GM23248 (cell line): ENCODE measurements around the gene SEC16A. TPM values are rescaled to one million over a fixed set of nuclear protein-coding genes. Genes with fewer than 3 reads are reported as not detected.

ENCODE experiments used
- DNase-seq: peaks from one replicate; pipeline ENCODE4 v3.0.0-alpha.2; 2015
- H2AFZ ChIP-seq: fragments of 200-600 bp; sonication (generic); 2 replicates; pipeline ENCODE4 v1.6.1; 2016; ENCODE audit warnings: antibody characterized with exemption
- H3F3A ChIP-seq: fragments of 200-600 bp; sonication (generic); 2 replicates; pipeline ENCODE4 v1.6.1; 2016; ENCODE audit warnings: mild to moderate bottlenecking, antibody characterized with exemption, mixed run types; ENCODE audit not compliant: insufficient read depth
- H3K27ac ChIP-seq: fragments of 200-600 bp; sonication (generic); 2 replicates; pipeline ENCODE4 v1.5.1; 2016; ENCODE audit warnings: mild to moderate bottlenecking
- H3K27me3 ChIP-seq: fragments of 200-600 bp; sonication (generic); replicated peaks from 2 replicates; pipeline ENCODE4 v1.6.1; 2016; ENCODE audit warnings: mild to moderate bottlenecking; ENCODE audit not compliant: insufficient read depth
- H3K36me3 ChIP-seq: fragments of 200-600 bp; sonication (generic); 2 replicates; pipeline ENCODE4 v1.6.1; 2016; ENCODE audit warnings: low read depth, mild to moderate bottlenecking
- H3K4me1 ChIP-seq: fragments of 200-600 bp; sonication (generic); 2 replicates; pipeline ENCODE4 v1.6.1; 2016; ENCODE audit warnings: mild to moderate bottlenecking; ENCODE audit not compliant: insufficient read depth
- H3K4me2 ChIP-seq: fragments of 200-600 bp; sonication (generic); one replicate; pipeline ENCODE4 v1.6.1; 2016; ENCODE audit warnings: mild to moderate bottlenecking; ENCODE audit not compliant: unreplicated experiment
- H3K4me3 ChIP-seq: fragments of 200-600 bp; sonication (generic); 2 replicates; pipeline ENCODE4 v1.5.1; 2016; ENCODE audit warnings: mild to moderate bottlenecking
- H3K79me2 ChIP-seq: fragments of 200-600 bp; sonication (generic); 2 replicates; pipeline ENCODE4 v1.6.1; 2016; ENCODE audit warnings: mild to moderate bottlenecking; ENCODE audit not compliant: insufficient read depth
- H3K9ac ChIP-seq: fragments of 200-600 bp; sonication (generic); 2 replicates; pipeline ENCODE4 v1.6.1; 2016; ENCODE audit warnings: mild to moderate bottlenecking
- H3K9me2 ChIP-seq: fragments of 200-600 bp; sonication (generic); 2 replicates; pipeline ENCODE4 v1.6.1; 2016; ENCODE audit warnings: mixed run types, mild to moderate bottlenecking, moderate library complexity; ENCODE audit not compliant: insufficient read depth
- H3K9me3 ChIP-seq: fragments of 200-600 bp; sonication (generic); one replicate; pipeline ENCODE4 v1.6.1; 2017; ENCODE audit warnings: low read depth
- H4K20me1 ChIP-seq: fragments of 200-600 bp; sonication (generic); 2 replicates; pipeline ENCODE4 v1.6.0; 2016; ENCODE audit not compliant: insufficient read depth
- EZH2 ChIP-seq: fragments of 200-600 bp; sonication (generic); IDR thresholded peaks from 2 replicates; pipeline ENCODE4 v1.6.1; 2018; ENCODE audit warnings: antibody characterized with exemption, mild to moderate bottlenecking; ENCODE audit not compliant: insufficient read depth, poor library complexity, severe bottlenecking
- EZH2phosphoT487 ChIP-seq: fragments of 200-600 bp; sonication (generic); IDR thresholded peaks from 2 replicates; pipeline ENCODE4 v1.6.1; 2018; ENCODE audit warnings: antibody characterized with exemption, moderate library complexity, mild to moderate bottlenecking, low read depth; ENCODE audit not compliant: insufficient read depth
- WGBS, 2 experiments: methylation state at CpG; one replicate each; pipeline ENCODE4 v1.1.6; 2015 to 2017; ENCODE audit warnings: low lambda C conversion rate in 2 of 2, low coverage in 1 of 2; ENCODE audit errors: missing lambda C conversion rate in 2 of 2; 5-methylcytosine and 5-hydroxymethylcytosine counted together
- in situ Hi-C: fragments of 300-500 bp; cut with MboI; formaldehyde crosslinking; loops from 2 replicates; pipeline ENCODE4 v1.15.0; 2020
- polyA plus RNA-seq: library from polyadenylated mRNA; unstranded; fragments of >200 nt; fragmentation: Nextera tagmentation; extraction: Ambion mirVana; gene quantifications from 2 replicates; pipeline ENCODE4 v1.2.1, GENCODE V29; 2016
- total RNA-seq: library from RNA; depleted of rRNA; stranded (reverse); fragments of >200 nt; shearing (Covaris generic); gene quantifications from 2 replicates; pipeline ENCODE4 v1.2.3, GENCODE V29; 2014

The SEC16A gene
- total and polyA plus RNA-seq, 2 experiments from 2014 or later: 34.5 to 43.4 TPM

DNA sequence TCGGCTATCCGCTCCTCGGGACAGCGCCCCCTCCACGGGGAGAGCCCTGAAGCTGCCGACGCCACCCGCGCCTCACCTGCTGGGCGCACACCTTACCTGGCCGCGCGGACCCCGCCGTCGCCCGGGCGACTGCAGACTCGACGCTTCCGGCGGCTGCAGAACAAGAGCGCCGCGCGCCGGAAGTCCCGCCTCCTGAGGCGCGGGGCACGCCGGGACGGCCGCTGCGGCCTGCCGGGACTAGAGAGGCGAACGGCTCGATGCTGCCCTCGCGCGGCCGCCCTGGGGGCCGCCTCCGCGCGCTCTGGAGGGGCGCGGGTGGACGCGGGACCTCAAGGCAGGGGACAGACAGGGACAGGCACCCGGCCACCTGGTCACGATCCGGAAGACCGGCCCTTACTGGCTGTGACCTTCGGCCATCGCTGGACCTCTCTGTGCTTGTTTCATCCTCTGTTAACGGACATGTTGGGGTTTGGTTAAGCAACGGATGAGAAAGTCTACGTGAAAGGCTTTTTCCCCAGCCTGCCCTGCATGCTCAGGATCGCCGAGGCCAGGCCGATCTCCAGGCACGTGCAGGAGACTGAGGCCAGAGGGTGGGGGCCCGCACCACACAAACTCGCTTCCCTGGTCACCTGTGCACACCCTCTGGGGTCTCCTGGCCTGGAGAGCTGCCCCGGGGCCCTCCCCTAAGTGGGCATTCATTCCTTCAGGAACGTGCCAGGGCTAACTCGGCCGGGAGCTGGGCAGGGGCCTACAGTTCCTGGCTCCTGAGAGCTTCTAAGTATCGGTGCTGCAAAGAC is 82.6 kb downstream of the SEC16A start, which contains the start of gene SNAPC4:
TSS of gene SNAPC4 (minus strand) at position 133 of the 797 bp plus-strand sequence. CDS start 1,742 bp downstream, outside the sequence.
- no peaks in the 10 kb centered on the region for H3K36me3 ChIP-seq
- no peaks in the 10 kb centered on the region for H4K20me1 ChIP-seq
- H3K4me1 ChIP-seq: peaks cover 7% of the 10 kb centered on the region
- H3F3A ChIP-seq: peaks cover 10% of the 10 kb centered on the region; the same call in 1 of the 2 replicates
- peak within 1 kb of the TSS; percentile 92 for H3K4me2 ChIP-seq
- no peaks in the 10 kb centered on the region for H3K9me3 ChIP-seq
- H3K27me3 ChIP-seq: no peaks in the 10 kb centered on the region
- H3K27ac ChIP-seq: peak within 1 kb of the TSS; percentile 48
- in situ Hi-C loops: no loop called here
- H3K4me3 ChIP-seq: peak within 1 kb of the TSS; percentile 90
- peaks cover 43% of the 10 kb centered on the region for H3K79me2 ChIP-seq
- 3 to 5% methylated on average over 59 to 62 of the region's 71 CpGs for whole genome bisulfite sequencing, 2 experiments
- H2AFZ ChIP-seq: peak within 1 kb of the TSS; percentile 63
- TF ChIP-seq EZH2phosphoT487 (no peak), EZH2 (no peak)
- H3K9me2 ChIP-seq: no peaks in the 10 kb centered on the region
- peak within 1 kb of the TSS; percentile 85 for H3K9ac ChIP-seq
- DNase-seq: peak; percentile 95

DNA sequence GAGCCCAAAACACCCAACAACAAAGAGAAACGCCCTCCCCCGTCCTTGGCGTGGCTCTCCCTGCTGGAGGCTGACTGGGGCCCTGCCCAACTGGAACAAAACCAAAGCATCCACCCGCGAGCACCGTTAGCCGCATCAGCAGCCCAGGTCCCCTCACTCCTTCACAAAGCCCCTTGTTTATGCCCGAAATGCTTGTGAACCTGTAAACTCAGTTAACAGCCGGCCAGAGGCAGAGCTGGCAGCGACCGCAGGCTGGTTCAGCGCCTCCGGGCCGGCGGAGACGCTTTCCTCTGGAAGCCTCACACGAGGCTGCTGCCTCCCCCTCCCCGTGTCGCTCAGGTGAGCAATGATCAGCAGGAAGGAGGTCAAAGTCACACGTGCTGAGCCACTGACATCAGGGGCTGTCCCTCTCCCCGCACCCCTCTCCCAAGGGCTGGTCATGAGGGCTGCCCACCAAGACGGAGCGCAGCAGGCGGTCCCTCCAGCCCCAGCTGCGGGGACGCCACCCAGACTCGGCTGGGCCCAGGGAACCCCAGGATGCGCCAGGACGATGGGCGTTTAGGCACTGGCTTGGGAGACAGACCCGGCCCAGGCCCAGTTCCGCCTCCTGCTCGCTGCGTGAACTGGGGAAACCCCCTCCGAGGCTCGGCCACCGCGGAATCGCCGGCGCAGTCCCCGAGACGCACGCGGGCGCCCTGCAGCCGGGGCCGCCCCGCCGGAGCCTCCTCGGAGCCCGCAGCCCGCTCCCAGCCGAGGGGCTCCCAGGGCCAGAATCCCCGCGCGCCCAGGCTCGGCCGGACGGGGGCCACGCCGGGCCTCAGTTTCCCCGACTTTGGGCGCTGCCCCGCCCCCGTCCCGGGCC is 83.4 kb downstream of the SEC16A start:
- Histone ChIP-seq H3K27ac (peak overlapping the region; percentile 48), H2AFZ (peak overlapping the region; percentile 63), H3K9me3 (no peaks in the 10 kb centered on the region), H3K4me1 (peaks cover 7% of the 10 kb centered on the region), H3F3A (peaks cover 10% of the 10 kb centered on the region; the same call in 1 of the 2 replicates), H3K27me3 (no peaks in the 10 kb centered on the region), H3K9me2 (no peaks in the 10 kb centered on the region), H4K20me1 (no peaks in the 10 kb centered on the region), H3K79me2 (peaks cover 44% of the 10 kb centered on the region), H3K9ac (peak overlapping the region; percentile 85), H3K4me3 (peak overlapping the region; percentile 90), H3K36me3 (no peaks in the 10 kb centered on the region), H3K4me2 (peak overlapping the region; percentile 92)
- WGBS, 2 experiments: 1 to 2% methylated on average over 35 to 41 of the region's 67 CpGs
- TF ChIP-seq EZH2: no peak
- TF ChIP-seq EZH2phosphoT487: no peak
- in situ Hi-C loops: no loop called here
- peak; percentile 65 for DNase-seq

DNA sequence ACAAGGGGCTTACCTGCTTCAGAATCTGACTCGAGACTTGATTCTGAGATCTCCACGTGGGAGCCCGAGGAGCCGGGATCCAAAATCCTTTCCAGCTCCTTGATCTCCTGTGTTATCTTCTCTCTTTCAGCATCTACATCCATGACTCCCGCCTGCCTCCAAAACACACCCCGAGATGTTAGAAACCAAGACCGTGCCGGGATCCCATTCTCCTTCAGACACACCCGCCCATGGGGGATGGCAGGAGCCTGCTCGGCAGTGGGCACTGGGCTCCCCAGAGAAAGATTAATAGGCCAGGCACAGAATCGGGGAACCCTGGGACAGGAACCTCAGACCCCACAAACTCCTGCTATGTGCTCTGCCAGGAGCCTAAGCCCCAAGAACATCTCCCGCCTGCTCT is 84.6 kb downstream of the SEC16A start:
- Histone ChIP-seq H3K27ac (no peak overlapping the region), H3K9me3 (no peaks in the 10 kb centered on the region), H3K4me1 (peaks cover 7% of the 10 kb centered on the region), H3K27me3 (no peaks in the 10 kb centered on the region), H2AFZ (no peak overlapping the region), H3K9ac (peak overlapping the region; percentile 85), H3K9me2 (no peaks in the 10 kb centered on the region), H3K4me3 (0 out of 2 replicates have a peak overlapping the region, but pooled peaks have one; percentile 90), H3F3A (peaks cover 10% of the 10 kb centered on the region; the same call in 1 of the 2 replicates), H3K79me2 (peaks cover 44% of the 10 kb centered on the region), H3K4me2 (no peak overlapping the region), H4K20me1 (no peaks in the 10 kb centered on the region), H3K36me3 (no peaks in the 10 kb centered on the region)
- in situ Hi-C loops: no loop called here
- no peak for DNase-seq
- 95 to 97% methylated on average over 10 to 12 of the region's 12 CpGs for WGBS, 2 experiments
- TF ChIP-seq EZH2phosphoT487: no peak
- no peak for TF ChIP-seq EZH2

DNA sequence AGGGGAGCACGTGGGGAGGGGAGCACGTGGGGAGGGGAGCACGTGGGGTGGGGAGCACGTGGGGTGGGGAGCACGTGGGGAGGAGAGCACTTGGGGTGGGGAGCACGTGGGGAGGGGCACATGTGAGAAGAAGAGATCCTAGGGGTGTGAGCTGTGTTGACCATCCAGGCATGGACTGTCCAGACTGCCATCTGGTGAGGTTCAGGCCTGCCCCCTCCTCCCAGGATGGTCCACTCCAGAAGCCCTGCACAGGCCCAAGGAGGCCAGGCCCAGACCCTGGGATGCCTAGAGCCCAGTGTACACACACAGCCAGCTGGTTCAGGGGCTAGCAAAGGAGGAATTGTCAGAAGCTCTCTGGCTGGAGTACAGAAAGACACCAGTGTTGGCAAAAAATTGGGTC is 85.2 kb downstream of the SEC16A start:
- Histone ChIP-seq H3K9me2 (no peaks in the 10 kb centered on the region), H3K9ac (0 out of 2 replicates have a peak overlapping the region, but pooled peaks have one; percentile 85), H3K4me3 (no peak overlapping the region), H3K27me3 (no peaks in the 10 kb centered on the region), H3K9me3 (no peaks in the 10 kb centered on the region), H3K4me2 (no peak overlapping the region), H2AFZ (no peak overlapping the region), H3K4me1 (peaks cover 7% of the 10 kb centered on the region), H3F3A (peaks cover 10% of the 10 kb centered on the region; the same call in 1 of the 2 replicates), H3K27ac (no peak overlapping the region), H3K79me2 (peaks cover 44% of the 10 kb centered on the region), H4K20me1 (no peaks in the 10 kb centered on the region), H3K36me3 (no peaks in the 10 kb centered on the region; the same call in 1 of the 2 replicates)
- WGBS, 2 experiments: 56% methylated on average over 6 of the region's 6 CpGs; no CpG with 5 or more reads in 1 of the 2 experiments
- in situ Hi-C loops: no loop called here
- no peak for DNase-seq
- TF ChIP-seq EZH2 (no peak), EZH2phosphoT487 (no peak)
